Stimulated activated CD4-positive, alpha-beta T cell treated with anti-CD3 and anti-CD28 coated beads, TNF-alpha, amount 100 ng/mL, for 1 hour (primary cell): ENCODE data around the gene CFAP91.

Experiments used
- DNase-seq, 3 donors: peaks; one replicate each; pipeline ENCODE4 v3.0.0-alpha.2; 2020; ENCODE audit warnings: low read depth in 3 of 3, low spot score in 1 of 3

Gene CFAP91

DNA sequence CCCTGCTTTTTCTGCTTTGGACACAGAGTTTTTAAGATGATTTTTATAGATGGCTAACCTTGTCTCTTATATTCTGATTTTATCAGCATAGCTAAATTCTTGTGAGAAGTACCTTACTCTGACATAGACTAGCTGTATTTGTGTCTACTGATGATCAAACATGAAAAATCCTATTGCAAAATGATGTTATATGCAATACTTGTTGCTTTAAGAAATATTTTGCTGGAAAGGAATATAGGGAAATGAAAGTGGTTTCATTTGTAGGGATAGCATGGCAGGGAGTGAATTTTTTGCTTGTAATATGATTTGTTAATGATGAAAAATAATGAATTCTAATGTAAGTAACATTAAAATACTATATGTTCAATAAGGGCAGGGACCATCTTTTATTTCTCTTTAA, 35.9 kb downstream of the CFAP91 start:
- DNase-seq, result no peak

DNA sequence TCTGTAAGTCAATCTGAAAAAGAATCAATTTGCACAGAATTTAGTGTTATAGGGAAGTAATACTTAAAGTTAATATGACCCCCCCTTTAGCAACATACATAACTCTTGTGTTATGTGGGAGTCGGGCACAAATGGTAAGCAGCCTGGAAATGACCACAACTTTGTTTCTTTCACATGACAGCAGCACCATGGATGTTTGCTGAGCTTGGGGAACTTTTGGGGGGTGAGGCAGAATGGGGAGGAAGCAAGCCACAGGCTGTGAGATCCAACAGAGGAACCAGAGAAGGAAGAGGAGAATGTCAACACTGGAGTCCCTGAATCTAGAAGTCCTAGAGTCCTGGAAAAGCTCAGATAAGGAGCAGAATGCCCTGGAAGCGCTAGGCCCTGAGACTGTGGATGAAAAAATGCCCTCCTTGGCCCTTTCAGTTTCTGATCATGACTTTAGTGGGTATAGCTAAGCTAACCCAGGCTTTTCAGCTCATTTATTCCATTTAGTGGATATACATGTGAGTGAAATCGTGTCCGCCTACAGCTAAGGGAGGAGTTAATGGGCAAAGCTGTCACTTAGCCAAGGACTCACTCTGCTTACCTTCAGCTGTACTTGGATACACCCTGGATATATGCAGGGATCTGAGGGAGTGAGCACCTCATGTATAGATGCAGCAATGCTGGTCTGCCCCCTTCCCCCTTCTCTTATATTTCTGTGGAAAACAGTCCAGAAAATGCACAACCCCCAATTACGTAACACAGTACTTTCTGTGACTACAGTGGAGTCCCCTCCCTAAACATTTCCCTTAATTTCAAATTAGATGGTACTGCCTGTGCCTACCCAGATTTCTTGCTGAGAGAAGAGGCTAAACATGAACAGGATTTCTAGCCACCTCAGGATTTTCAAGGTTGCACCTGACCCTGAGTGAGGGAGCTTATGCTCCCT, 39.1 kb downstream of the CFAP91 start:
- no peak for DNase-seq

DNA sequence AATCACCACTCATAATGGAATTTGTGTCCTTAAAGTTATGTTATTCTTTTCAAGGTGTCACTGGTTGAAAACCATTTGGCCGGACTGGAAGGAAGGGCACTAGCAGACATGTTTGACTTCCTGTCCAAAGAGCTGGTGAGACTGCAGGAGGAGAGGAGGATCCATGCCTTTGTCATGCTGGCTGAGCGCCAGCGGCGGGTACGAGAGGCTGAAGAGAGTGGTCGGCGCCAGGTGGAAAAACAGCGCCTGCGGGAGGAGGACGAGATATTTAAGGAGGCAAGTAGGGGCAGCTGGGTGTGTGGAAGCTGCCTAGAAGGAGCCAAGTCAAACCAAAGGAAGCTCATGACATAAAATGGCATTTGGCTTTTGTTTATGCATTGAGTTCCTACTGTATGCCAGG, 41.1 kb downstream of the CFAP91 start:
- DNase-seq, result no peak

DNA sequence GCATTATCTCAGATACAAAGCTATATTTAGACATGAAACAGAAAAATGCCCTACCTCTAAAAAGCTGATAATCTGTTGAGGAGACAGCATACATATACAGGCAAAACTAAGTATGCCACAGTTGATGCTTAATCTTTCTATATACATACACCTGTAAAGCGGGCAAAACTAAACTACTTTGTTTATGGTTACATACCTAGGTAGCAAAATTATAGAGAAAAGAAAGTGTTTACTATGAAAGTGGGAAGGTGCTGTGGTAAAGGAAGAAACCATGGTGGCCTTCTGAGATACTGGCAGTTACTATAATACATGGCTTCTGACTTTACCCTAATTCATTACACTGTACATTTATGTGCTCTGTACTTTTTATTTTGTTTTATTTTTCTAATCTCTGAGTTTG, 43.1 kb downstream of the CFAP91 start:
- DNase-seq, result no peak

DNA sequence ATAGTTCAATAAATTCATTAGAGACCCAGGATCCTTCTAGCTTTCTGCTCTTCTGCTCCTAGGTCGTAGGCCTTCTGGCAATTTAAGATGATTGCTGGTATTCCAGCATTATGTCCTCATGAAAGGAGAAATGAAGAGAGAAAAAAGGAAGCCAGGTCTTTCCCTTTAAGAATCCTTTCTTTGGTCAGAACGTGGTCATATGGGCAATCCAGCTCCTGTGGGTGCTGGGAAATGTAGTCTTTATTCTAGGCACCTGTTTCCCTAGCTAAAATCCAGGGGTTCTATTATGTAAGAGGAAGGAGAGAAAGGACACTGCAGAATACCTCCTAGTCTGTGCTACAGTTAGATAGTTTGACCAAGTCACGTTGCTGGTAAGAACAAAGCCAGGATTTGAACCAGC, 43.6 kb downstream of the CFAP91 start:
- no peak for DNase-seq

DNA sequence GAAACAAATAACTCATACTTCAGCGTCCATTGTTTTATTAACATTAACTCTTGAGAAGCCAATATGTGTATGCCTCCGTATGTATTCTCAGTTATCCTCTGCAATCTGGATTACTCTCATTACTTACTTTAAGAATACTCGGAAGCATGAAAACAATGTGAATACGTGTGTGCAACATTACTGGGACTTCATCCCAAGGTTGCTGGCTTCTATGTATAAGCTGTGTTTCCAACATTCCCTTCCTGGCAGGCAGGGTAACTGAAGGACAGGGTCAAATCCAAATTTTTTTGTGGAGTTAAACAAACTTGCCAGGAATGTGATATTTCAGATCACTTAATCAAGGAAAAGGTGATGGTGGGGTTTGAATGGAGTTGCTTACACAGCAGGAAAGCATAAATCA, 44.5 kb downstream of the CFAP91 start:
- DNase-seq, result no peak

DNA sequence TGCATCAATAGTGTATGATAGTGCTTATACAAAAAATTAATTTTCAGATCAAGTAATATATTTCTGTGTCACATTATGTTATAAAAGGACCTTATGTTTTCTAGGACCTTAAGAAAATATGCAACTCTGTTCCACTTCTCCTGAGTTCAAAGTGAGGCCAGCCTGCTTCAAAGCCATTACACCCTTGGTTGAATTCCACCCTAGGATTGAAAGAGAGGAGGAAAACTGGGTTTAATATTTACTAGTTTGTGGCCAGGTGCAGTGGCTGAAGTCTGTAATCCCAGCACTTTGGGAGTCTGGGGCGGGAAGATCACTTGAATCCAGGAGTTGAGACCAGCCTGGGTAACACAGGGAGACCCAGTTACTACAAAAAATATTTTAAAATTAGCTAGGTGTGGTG, 46.2 kb downstream of the CFAP91 start:
- DNase-seq, result no peak

DNA sequence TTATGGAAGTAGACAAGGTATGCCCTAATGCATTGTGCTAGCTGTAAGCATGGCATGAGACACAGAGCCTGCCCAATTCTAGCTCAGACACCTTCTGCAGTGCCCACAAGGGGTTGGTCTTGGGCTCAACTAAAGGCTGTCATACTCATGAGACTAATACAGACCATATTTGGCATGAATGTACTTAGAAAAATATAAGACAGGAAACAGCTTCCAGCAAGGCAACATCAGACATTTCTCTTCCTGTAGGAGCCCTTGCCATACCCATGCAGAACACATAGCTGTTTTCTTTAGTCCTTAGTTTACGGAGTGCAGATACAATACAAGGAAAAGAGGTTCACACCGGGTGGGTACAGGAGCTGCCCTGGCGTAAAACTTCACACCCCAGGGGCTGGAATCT, 48.6 kb downstream of the CFAP91 start:
- DNase-seq, result no peak
